CD4-positive, CD25-positive, alpha-beta regulatory T cell (primary cell): ENCODE data around the gene DLK2. TPM values are rescaled to one million over a fixed set of nuclear protein-coding genes. Genes with fewer than 3 reads are reported as not detected.
"Not testable (repeated sequence)": the region's sequence is repeated elsewhere in the genome, so short reads cannot be mapped to it uniquely, and the experiment has no call there.

Source experiments
- ATAC-seq, 2 donors: fragments of 150-1000 bp; cut with Tn5 transposase; one replicate each; pipeline ENCODE4 v1.10.0; 2021; ENCODE audit warnings: low read depth in 2 of 2, moderate number of reproducible peaks in 2 of 2, moderate library complexity in 1 of 2
- DNase-seq, 3 donors: peaks; one replicate each; pipeline versions ENCODE4 v3.0.0 to v3.0.0-alpha.2; 2012 to 2022; ENCODE audit warnings: mixed read lengths in 1 of 3
- H3K27ac ChIP-seq: one replicate; pipeline ENCODE4 v1.7.0; 2013; ENCODE audit warnings: mild to moderate bottlenecking, low read length; ENCODE audit not compliant: insufficient read depth, poor library complexity, severe bottlenecking
- H3K27me3 ChIP-seq: one replicate; pipeline ENCODE4 v1.7.0; 2013; ENCODE audit warnings: low read length; ENCODE audit not compliant: control insufficient read depth, insufficient read depth
- H3K36me3 ChIP-seq: one replicate; pipeline ENCODE4 v1.7.0; 2013; ENCODE audit warnings: mild to moderate bottlenecking, low read length, moderate library complexity; ENCODE audit not compliant: control insufficient read depth, insufficient read depth
- H3K4me1 ChIP-seq: 2 replicates; pipeline ENCODE4 v1.7.0; 2013; ENCODE audit warnings: mild to moderate bottlenecking, low read length; ENCODE audit not compliant: insufficient read depth, control insufficient read depth, poor library complexity, severe bottlenecking
- H3K4me3 ChIP-seq: one replicate; pipeline ENCODE4 v1.7.0; 2013; ENCODE audit warnings: low read depth, mild to moderate bottlenecking, low read length, moderate library complexity
- H3K9me3 ChIP-seq, 2 experiments: 1 replicate in 1 of 2; 2 replicates in 1 of 2; pipeline ENCODE4 v1.7.0; 2013; ENCODE audit warnings: low read length in 2 of 2, mild to moderate bottlenecking in 1 of 2, moderate library complexity in 1 of 2; ENCODE audit not compliant: control insufficient read depth in 2 of 2
- H3K27ac Mint-ChIP-seq, 3 donors: one replicate each; pipeline ENCODE4 v1.8.0; 2020 to 2022; ENCODE audit warnings: mild to moderate bottlenecking in 3 of 3, mixed read lengths in 3 of 3, moderate library complexity in 2 of 3
- H3K27me3 Mint-ChIP-seq: one replicate; pipeline ENCODE4 v1.8.0; 2022; ENCODE audit warnings: mild to moderate bottlenecking, mixed read lengths
- H3K36me3 Mint-ChIP-seq: one replicate; pipeline ENCODE4 v1.8.0; 2020; ENCODE audit warnings: mixed read lengths
- H3K4me1 Mint-ChIP-seq, 4 donors: one replicate each; pipeline ENCODE4 v1.8.0; 2020 to 2022; ENCODE audit warnings: mixed read lengths in 4 of 4, mild to moderate bottlenecking in 1 of 4
- H3K4me3 Mint-ChIP-seq, 4 donors: one replicate each; pipeline ENCODE4 v1.8.0; 2020 to 2022; ENCODE audit warnings: mild to moderate bottlenecking in 4 of 4, mixed read lengths in 4 of 4, moderate library complexity in 3 of 4
- H3K9me3 Mint-ChIP-seq, 7 donors: one replicate each; pipeline ENCODE4 v1.8.0; 2020 to 2022; ENCODE audit warnings: mixed read lengths in 7 of 7, mild to moderate bottlenecking in 3 of 7, moderate library complexity in 2 of 7
- polyA plus RNA-seq, 4 donors: library from polyadenylated mRNA; unstranded; fragments of 300-500 nt; fragmentation: Illumina TruSeq; gene quantifications; one replicate each; pipeline ENCODE4 v1.2.3, GENCODE V29; 2021
- total RNA-seq: library from RNA; stranded (reverse); gene quantifications from one replicate; pipeline ENCODE4 v1.2.3, GENCODE V29; 2022

The DLK2 gene, protein sequence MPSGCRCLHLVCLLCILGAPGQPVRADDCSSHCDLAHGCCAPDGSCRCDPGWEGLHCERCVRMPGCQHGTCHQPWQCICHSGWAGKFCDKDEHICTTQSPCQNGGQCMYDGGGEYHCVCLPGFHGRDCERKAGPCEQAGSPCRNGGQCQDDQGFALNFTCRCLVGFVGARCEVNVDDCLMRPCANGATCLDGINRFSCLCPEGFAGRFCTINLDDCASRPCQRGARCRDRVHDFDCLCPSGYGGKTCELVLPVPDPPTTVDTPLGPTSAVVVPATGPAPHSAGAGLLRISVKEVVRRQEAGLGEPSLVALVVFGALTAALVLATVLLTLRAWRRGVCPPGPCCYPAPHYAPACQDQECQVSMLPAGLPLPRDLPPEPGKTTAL
- total RNA-seq: 0.76 TPM
- under 1 TPM in 3 of 4 donors, not detected in 1; 0.20 to 0.87 (median 0.70) TPM for polyA plus RNA-seq

DNA sequence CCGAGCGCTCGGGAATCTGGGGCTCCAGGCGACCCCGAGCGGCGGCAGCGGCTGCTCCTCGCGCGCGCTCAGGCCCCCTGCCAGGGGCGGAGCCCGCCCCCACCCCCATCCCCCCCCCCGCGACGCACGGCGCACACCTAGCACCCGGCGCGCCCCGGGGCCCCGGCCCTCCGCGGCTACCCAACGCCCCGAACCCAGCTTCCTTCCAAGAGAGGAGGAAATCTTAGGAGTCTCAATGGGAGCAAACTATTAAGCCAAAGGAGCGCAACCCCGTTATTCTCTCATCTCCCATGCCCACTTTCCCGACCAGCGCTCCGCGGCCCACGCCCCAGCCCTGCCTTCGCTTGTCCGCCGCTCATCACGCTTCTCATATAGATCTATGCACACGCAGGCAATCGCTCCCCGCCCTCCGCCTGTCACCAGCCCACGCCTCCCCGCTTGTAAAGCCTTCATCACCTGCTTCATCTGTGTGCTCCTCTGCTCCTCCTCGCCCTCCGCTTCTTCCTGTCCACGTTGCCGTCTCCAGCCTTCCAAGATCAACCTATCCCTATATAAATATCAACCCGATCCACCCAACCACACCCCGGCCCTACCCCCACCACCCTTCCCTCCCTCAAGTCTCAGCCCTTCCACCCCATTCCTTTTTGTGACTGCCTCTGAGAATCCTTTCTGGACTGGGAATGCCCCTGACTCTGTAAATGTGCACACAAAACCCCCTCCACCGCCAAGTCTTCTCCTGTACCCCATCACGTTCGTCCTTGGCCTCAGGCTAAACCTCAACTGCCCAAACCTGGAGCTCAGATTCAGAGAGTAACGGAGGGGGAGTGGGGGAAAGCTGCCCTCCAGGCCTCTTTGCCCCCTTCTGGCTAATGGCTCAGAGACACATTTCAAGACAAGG lies at the start of gene DLK2:
TSS of gene DLK2 (minus strand) at position 18 of the 898 bp plus-strand sequence. CDS start 723 bp downstream, outside the sequence.
- Histone ChIP-seq H3K4me1 (peaks cover 15% of the 10 kb centered on the region), H3K27me3 (no peaks in the 10 kb centered on the region), H3K9me3 (no peaks in the 10 kb centered on the region), H3K36me3 (peaks cover 8% of the 10 kb centered on the region), H3K27ac (peak within 1 kb of the TSS; percentile 45), H3K4me3 (peak within 1 kb of the TSS; percentile 37)
- Mint-ChIP-seq H3K9me3 (peaks cover 0 to 2% (median 0%) of the 10 kb centered on the region in 7 donors), H3K27me3 (peaks cover 21% of the 10 kb centered on the region), H3K36me3 (no peaks in the 10 kb centered on the region), H3K4me3 (peak within 1 kb of the TSS; percentile 85 to 92 (median 90)), H3K27ac (peak within 1 kb of the TSS; percentile 58 to 77 (median 66)), H3K4me1 (peaks cover 0 to 20% (median 7%) of the 10 kb centered on the region in 4 donors)
- DNase-seq: peak; percentile 40 to 54 (median 48)
- ATAC-seq: peak; percentile 62 to 74

DNA sequence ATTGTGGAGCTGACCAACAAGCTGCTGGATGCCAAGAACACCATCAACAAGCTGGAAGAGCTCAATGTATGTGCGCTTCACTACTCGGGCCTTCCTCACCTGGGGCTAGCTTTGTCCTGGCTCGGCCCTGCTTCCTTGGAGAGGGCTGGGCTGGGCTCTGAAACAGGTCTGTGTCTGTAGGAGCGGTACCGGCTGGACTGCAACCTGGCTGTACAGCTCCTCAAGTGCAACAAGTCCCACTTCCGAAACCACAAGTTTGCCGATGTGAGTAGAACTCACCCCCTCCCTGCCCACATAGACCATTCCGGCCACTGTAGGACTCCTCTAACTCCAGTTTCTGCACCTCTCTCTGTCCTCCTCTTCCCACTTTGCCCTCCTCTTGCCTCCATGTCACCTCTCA lies 48.1 kb upstream of the DLK2 start:
- no peaks in the 10 kb centered on the region for H3K9me3 Mint-ChIP-seq
- Histone ChIP-seq H3K27ac (no peak overlapping the region), H3K36me3 (peaks cover 60% of the 10 kb centered on the region), H3K9me3 (no peaks in the 10 kb centered on the region), H3K4me1 (no peaks in the 10 kb centered on the region), H3K27me3 (no peaks in the 10 kb centered on the region), H3K4me3 (no peak overlapping the region)
- DNase-seq (no peak), ATAC-seq (no peak)
- H3K27ac Mint-ChIP-seq: peak overlapping the region in 1 of 3 donors; percentile 78
- no peak overlapping the region for H3K4me3 Mint-ChIP-seq
- peaks cover 0 to 13% (median 6%) of the 10 kb centered on the region in 4 donors for H3K4me1 Mint-ChIP-seq
- peaks cover 11% of the 10 kb centered on the region for H3K27me3 Mint-ChIP-seq
- H3K36me3 Mint-ChIP-seq: peaks cover 17% of the 10 kb centered on the region

DNA sequence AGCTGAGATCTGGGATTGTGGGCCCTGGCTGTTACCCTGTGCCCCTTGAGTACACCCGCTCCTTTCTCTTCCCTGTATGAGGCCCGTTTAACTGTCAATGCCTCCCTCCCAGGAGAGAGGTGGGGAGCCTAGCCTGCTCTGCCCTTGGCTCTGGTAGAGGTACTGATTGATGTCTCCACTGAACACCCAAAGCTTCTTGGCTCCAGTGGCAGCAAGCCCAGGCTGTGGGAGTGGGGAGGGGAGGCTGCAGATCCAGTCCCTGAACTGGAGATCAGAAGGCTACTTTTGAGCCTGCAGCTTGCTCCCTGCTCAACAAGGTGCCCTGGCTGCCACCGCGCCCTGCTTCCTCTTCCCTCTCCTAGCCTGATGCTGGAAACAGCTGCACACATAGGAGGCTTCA lies 47.3 kb upstream of the DLK2 start:
- no peak overlapping the region for H3K27ac ChIP-seq
- H3K36me3 Mint-ChIP-seq: peaks cover 19% of the 10 kb centered on the region
- peaks cover 3% of the 10 kb centered on the region for H3K27me3 Mint-ChIP-seq
- H3K4me1 Mint-ChIP-seq: peaks cover 0 to 11% (median 4%) of the 10 kb centered on the region in 4 donors
- no peaks in the 10 kb centered on the region for H3K9me3 Mint-ChIP-seq
- H3K9me3 ChIP-seq: no peaks in the 10 kb centered on the region
- no peak overlapping the region for H3K27ac Mint-ChIP-seq
- H3K4me1 ChIP-seq: no peaks in the 10 kb centered on the region
- no peaks in the 10 kb centered on the region for H3K27me3 ChIP-seq
- no peak for DNase-seq
- H3K4me3 Mint-ChIP-seq: no peak overlapping the region
- no peak for ATAC-seq
- H3K36me3 ChIP-seq: peaks cover 61% of the 10 kb centered on the region
- no peak overlapping the region for H3K4me3 ChIP-seq

DNA sequence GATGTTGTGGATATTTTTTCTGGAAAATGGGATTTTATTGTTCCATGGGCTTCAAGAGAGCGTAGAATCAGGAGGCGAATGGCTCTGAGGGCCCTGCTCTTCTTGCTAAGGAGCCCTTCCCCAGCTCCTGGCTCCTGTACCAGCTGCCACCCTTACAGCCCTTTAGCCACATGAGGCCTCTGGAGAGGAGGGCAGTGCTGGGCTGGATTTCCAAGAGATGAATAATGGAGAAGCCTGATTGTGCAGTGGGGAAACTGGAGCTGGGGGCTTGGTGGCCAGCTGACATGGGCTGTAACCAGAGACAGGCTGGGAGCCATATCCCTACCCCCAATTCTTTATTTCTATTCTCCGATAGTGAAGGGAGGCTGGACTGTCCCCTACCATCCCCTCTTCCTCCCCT lies 45.6 kb upstream of the DLK2 start:
- no peaks in the 10 kb centered on the region for H3K9me3 ChIP-seq
- peaks cover 19% of the 10 kb centered on the region for H3K36me3 Mint-ChIP-seq
- H3K27me3 ChIP-seq: no peaks in the 10 kb centered on the region
- peaks cover 2% of the 10 kb centered on the region for H3K4me1 ChIP-seq
- H3K9me3 Mint-ChIP-seq: no peaks in the 10 kb centered on the region
- H3K27me3 Mint-ChIP-seq: no peaks in the 10 kb centered on the region
- peaks cover 61% of the 10 kb centered on the region for H3K36me3 ChIP-seq
- ATAC-seq: no peak
- no peak overlapping the region for H3K4me3 ChIP-seq
- peak overlapping the region in 1 of 3 donors; percentile 71 for H3K27ac Mint-ChIP-seq
- H3K4me3 Mint-ChIP-seq: no peak overlapping the region
- no peak overlapping the region for H3K27ac ChIP-seq
- H3K4me1 Mint-ChIP-seq: peaks cover 0 to 5% (median 1%) of the 10 kb centered on the region in 4 donors
- no peak for DNase-seq

DNA sequence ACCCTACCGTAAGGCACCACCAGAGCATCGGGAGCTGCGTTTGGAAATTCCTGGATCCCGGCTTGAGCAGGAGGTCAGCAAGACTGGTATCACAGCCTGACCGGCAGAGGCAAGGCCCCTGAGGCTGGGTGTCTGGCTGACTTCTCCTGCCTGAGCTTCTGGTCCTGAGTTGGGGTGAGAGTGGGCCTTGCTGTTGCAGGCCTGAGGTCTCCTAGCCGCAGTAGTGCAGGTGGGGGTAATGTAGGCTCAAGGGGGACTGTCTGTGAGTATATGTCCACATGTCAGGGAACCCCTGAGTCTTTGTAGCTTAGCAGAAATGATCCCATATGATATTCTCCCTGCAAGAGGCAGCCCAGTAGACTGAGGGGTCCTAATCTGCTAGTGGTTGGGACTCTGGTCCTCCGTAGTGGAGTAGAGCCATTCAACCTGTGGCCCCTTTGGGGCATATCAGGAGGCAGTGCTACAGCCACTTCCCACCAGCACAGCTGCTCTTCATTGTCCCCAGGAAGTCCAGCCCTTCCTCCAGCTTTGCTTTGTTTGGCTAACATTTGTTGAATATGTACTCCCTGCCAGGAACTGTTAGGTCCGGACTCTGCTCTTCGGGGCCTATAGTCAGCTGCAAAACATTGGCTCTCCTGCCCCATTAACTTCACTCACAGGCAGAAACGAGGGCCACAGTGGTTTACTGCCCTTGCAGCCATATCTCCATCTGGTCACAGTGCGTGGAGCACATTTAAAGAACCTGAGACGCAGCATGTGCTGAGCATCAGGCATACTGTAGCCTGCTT lies 43.9 kb upstream of the DLK2 start:
- H3K4me3 Mint-ChIP-seq: peak overlapping the region in 1 of 4 donors; percentile 51
- Histone ChIP-seq H3K9me3 (no peaks in the 10 kb centered on the region), H3K4me1 (peaks cover 18% of the 10 kb centered on the region), H3K27ac (no peak overlapping the region), H3K27me3 (no peaks in the 10 kb centered on the region), H3K36me3 (peaks cover 50% of the 10 kb centered on the region), H3K4me3 (no peak overlapping the region)
- H3K27ac Mint-ChIP-seq: peak overlapping the region in 1 of 3 donors; percentile 59
- H3K36me3 Mint-ChIP-seq: peaks cover 19% of the 10 kb centered on the region
- H3K27me3 Mint-ChIP-seq: no peaks in the 10 kb centered on the region
- DNase-seq (no peak), ATAC-seq (no peak)
- no peaks in the 10 kb centered on the region for H3K9me3 Mint-ChIP-seq
- H3K4me1 Mint-ChIP-seq: peaks cover 0 to 20% (median 14%) of the 10 kb centered on the region in 4 donors

DNA sequence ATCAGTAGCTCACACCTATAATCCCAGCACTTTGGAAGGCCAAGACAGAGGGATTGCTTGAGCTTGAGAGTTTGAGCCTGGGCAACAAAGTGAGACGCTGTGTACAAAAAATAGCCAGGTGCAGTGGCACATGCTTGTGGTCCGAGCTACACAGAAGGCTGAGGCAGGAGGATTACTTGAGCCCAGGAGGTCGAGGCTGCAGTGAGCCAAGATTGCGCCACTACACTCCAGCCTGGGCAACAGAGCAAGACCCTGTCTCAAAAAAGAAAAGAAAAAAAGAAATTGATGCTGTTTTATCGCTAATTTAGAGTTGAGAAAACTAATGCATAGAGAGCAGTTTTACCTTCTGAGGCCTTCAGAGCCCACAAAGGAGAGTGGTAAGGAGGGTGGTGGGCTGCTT lies 42.9 kb upstream of the DLK2 start:
- DNase-seq, H3K27me3 ChIP-seq, H3K4me3 Mint-ChIP-seq, H3K4me3 ChIP-seq, H3K27ac Mint-ChIP-seq, H3K9me3 Mint-ChIP-seq, H3K27ac ChIP-seq, ATAC-seq, H3K9me3 ChIP-seq, H3K27me3 Mint-ChIP-seq: not testable (repeated sequence)
- Mint-ChIP-seq H3K36me3 (peaks cover 15% of the 10 kb centered on the region), H3K4me1 (peaks cover 4 to 27% (median 20%) of the 10 kb centered on the region in 4 donors)
- H3K4me1 ChIP-seq: peaks cover 25% of the 10 kb centered on the region
- peaks cover 44% of the 10 kb centered on the region for H3K36me3 ChIP-seq

DNA sequence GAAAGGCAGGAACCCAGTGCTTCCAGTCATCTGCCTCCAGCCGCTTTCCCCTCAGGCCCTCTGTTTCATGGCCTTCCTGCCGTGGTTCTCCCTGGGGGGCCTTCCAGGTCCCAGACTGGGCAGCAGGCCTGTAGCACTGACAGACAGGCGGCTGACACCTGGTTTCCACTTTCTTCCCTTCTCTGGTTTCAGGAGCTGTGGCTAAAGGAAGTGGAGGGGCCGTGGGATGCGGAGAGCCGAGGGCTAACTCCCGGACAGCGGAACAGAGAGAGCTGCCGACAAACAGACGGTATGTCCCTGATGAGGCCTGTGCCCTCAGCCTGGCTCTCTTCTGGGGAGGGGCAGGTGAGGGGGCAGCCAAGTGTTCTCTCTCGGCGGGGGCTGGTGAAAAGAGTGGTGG lies 42.3 kb upstream of the DLK2 start:
- H3K4me3 ChIP-seq: no peak overlapping the region
- no peak overlapping the region for H3K27ac ChIP-seq
- no peaks in the 10 kb centered on the region for H3K27me3 Mint-ChIP-seq
- H3K4me1 ChIP-seq: peaks cover 25% of the 10 kb centered on the region
- H3K36me3 ChIP-seq: peaks cover 38% of the 10 kb centered on the region
- peaks cover 19% of the 10 kb centered on the region for H3K36me3 Mint-ChIP-seq
- DNase-seq: no peak
- H3K9me3 Mint-ChIP-seq: no peaks in the 10 kb centered on the region
- no peak for ATAC-seq
- peak overlapping the region in 1 of 3 donors; percentile 25 for H3K27ac Mint-ChIP-seq
- H3K27me3 ChIP-seq: no peaks in the 10 kb centered on the region
- H3K4me3 Mint-ChIP-seq: no peak overlapping the region
- H3K9me3 ChIP-seq: no peaks in the 10 kb centered on the region
- H3K4me1 Mint-ChIP-seq: peaks cover 4 to 32% (median 21%) of the 10 kb centered on the region in 4 donors
